GM18873 (cell line): Measurements from ENCODE around the gene SUSD3.
"Not testable (repeated sequence)": the region's sequence is repeated elsewhere in the genome, so short reads cannot be mapped to it uniquely, and the experiment has no call there.

Source experiments
- ATAC-seq: cut with Tn5 transposase; IDR thresholded peaks from one replicate; pipeline ENCODE4 v1.9.1; 2021; ENCODE audit warnings: mild to moderate bottlenecking, moderate library complexity, moderate number of reproducible peaks; ENCODE audit not compliant: unreplicated experiment, low FRiP score

Gene SUSD3

DNA sequence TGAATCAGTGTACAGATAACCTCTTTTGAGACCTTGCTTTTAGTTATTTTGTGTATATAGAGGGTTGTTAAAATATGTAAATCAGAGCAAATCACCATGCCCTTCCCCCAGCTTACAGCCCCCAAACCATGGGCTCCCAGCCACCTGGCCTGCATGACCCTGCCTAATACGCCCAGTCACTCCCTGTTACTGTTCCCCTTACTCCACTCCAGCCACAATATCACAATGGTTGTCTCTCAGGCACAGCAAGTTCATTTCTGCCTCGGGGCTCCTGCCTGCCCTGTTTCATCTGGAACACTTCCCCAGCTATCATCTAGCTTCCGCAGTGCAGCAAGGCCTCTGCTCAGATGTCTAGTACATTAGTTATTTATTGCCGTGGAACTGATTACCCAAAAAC is 32.6 kb downstream of the SUSD3 start:
- ATAC-seq: no peak

DNA sequence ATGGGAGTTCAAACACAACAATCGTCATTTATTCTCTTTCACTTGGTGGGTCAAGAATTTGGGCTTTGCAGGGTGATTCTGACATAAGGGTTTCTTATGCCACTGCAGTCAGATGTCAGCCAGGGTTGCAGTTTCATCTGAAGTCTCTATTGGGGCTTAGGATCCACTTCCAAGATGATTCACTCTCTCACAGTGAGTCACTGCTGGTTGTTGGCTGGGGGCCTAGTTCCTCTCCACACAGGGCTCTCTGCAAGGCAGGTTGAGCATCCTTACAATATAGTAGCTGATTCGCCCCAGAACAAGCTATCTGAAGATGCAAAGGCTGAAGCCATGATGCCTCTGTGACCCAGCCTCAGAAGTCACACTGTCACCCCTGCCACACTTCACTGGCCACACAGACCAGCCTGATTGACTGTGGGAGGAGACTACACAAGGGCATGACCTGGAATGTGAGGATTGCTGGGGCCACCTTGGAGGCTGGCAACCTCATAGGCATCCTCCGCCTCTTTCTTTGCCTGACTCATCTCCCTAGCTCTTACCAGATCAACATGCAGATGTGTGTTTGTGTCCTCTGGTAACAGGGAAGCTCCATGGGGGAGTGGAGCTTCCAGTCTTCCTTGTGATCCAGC is 33.1 kb downstream of the SUSD3 start:
- ATAC-seq: no peak

DNA sequence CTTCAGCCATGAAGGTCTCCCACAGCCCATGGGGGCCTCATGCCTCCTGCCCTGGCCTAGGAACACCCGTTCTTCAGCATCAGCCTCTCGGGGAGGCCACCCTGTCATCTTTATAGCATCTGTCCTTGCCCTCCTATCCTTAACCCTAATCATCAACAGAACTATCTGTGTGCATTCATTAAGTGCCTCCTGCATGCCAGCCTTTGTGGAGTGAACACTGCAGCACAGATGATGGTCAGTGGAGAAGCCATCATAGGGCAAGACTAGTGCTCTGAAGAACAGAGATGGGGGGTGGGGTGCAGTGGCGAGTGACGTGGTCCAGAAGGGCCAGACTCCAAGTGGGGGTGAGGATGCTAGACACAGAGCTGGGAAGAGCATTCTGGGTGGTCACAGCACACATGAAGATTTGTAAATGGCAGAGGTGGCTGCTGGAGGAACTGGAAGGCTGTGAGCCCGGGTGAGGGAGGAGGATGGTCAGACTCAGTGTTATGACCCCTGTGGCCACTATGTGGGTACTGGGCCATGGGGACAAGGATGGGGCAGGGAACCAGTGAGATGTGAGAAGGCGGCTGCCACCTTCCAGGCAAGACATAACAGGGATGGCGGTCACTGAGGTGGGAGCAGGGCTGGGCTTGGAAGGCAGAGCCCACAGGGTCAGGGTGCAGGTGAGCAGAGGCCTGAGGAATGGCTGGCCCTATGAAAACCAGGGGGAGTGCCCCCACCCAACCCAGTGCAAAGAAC is 33.9 kb downstream of the SUSD3 start:
- no peak for ATAC-seq

DNA sequence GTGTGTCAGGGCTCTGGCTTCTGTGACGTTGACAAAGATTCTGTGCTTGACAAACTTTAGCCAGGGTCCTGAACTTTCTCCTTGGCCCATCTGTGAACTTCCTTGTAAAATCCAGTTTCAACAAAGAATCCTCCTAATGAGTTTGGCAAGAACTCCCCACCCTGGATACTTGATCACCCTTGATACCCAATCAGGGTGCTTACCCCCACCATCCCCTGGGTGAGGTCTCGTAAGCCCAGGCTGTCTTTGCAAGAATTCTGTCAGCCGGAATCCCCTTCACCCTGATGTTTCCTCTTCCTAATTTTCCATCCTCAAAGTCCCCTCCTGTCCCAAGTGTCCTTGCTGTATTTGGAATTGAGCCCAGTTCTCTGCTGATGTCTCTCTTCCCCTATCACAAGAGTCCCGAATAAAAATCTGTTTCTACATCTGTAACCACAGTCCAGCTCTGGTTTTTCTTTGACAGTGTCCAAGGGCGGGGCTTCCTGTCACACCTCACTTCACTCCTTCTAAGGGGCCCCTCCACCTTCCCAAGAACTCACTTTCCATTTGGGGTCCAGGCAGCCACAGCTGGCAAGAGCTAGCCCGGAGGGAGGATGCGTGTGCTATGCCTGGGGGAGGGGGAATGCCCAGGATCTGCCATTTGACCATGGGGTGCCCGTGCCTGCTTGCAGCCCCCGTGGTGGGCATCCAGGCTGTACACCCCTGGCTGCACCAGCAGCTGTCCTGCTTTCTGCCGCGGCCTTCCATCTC is 34.8 kb downstream of the SUSD3 start:
- ATAC-seq: no peak

DNA sequence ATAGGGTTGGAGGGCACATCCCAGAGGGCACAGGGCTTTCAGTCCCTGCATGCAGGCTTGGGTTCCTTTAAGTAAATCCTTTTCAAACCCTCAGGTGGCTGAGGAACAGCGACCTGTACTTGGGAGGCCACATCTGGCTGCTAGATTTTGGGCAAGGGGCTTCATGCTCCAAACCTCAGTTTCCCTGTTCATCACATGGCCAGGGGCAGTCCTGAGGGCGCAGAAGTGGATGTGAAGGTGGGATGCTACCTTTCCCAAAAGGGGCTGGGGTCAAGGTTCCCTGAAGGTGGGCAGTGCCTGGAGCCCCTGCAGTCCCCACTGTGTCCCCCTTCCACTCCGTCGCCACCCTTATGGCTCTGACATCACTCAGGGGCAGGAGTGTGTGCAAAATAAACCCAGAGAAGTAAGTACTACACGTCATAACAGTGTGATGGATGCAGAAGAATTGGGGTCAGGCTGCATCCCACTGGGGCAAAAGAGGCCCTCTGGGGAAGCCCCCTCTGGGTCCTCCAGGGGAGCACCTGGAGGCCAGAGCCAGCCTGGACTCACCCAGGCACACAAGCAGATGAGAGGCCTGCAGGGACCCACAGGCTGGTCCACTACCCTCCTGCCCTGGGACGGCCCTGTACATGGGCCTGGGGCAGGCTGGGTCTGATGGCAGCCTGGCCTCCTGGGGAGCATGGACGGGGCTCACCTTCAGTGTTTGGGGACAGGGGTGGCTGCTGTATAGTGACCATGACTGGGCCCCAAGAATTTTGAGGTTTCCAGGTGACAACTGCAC is 35.6 kb downstream of the SUSD3 start:
- ATAC-seq: no peak

DNA sequence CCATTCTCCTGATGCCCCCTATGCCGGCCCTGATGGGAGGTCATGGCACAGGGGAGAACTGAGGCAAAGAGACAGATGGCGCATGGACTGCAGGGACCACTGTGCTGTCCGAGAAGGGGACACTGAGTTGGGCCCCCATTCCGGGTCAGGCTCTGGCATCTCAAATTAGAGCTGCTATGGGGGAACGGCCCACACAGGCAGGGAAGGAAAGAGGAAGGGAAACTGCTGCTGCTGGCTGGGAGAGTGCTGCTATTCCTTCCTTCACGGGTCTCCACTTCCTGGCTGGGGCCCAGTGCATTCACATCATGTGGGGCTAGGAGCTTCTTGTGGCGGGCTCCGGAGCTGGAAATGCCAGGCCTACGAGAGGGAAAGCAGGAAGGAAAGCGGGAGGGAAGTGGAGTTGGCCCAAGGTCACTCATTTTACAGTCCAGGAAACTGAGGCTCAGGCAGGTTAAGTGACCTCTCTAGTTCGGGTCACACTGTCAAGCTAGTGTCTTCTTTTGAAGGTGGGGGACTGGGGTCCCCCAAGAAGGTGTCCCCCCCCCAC is 36.2 kb downstream of the SUSD3 start:
- no peak for ATAC-seq

DNA sequence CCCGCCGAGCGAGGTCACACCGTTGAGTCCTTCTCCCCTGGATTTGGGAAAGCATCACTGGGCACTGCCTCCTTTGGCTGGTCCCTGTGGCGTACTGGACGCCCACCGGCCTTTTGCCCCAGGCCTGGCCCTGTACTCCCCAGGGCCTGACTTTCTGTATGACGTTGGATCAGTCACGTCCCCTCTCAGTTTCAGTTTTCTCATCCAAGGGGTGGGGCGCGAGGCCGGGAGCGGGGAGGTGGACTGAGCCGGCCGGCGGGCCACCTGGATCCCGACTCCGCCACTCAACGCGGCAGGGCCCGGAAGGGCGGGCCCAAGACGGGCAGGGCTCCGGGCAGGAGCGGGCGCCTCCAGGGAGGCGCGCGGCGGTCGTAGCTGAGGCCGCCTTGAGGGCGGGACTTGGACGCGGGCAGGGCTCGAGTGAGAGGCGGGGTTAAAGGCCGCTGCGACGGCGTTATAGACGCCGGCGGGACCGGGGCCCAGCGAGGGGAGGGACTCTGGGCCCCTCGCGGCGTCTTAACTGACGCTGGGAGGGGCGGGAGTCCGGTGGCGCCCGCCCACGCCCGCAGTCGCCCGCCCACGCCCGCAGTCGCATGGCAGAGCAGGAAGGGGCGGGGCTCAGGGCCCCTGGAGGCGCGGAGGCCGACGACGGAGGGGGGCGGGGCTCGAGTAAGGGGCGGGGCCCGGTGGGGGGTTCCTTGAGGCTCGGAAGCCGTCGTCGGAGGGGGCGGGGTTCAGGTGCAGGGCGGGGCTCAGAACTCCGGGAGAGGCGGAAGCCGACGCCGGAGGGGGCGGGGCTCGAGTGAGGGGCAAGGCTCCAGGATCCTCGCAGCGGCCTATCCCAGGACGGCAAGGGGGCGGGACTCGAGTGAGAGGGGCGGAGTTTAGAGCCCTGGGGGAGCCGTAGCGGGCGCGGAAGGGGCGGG is 37.0 kb downstream of the SUSD3 start:
- peak; percentile 43 for ATAC-seq

DNA sequence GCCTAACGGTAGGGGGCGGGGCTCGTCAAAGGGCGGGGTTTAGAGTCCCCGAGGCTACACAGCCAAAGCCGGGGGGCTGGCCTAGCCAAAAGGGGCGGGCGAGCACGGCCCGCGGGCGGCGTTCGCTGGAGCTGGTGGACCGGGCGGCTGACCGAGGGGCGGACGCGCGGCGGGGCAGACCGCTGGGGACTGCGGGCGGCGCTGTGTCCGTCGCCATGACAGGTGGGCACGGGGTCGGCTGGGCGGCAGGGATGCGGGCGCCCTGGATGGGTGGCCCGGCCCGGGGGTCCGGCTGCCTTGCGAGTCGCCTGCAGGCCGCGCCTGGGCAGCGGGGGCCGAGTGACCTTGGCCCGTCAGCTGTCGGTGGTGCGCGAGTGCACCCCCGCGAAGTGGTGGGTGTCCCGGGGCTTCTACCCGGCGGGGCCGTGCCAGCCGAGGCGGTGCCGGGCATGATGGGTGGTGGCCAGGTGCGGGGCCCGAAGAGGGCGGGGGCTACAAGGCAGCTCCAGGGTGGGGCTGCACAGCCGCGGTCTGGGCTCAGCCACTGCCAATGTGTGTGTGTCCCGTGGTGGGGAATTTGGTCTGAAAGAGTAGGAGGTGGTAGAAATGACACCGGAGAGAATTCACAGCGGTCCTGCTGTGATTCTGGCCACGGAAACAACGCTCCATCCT is 37.8 kb downstream of the SUSD3 start, which contains the start of gene CARD19:
TSS of gene CARD19 (plus strand) at position 87 of the 672 bp plus-strand sequence. CDS start at position 216, 129 bp downstream.
- peak; percentile 10 for ATAC-seq

DNA sequence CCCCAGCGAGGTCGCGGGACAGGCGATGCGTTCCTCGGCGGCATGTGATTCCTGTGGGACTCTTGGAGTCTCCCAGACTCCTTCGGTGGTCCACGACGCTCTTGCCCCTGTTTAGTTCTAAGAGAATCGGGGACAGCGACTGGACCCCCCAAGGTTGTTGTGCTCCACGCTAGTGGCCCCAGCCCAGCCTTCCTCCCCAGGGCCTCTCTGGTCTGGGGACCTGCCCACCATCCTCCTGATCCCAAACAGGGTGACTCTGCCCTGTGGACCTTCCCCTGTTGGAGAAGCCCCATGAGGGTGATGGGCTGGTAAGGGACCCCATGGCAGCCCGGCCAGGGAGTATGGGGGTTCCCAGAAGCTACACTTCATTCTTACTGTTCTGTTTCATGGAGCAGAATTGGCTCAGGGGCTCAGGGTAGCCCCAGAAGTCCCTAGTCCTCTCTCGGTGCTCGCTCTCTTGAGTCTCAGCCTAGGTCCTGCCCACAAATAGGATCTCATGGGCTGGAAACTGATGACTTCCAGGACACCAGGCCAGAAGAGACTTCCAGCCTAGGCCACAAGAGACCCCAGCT is 38.4 kb downstream of the SUSD3 start:
- ATAC-seq: no peak

DNA sequence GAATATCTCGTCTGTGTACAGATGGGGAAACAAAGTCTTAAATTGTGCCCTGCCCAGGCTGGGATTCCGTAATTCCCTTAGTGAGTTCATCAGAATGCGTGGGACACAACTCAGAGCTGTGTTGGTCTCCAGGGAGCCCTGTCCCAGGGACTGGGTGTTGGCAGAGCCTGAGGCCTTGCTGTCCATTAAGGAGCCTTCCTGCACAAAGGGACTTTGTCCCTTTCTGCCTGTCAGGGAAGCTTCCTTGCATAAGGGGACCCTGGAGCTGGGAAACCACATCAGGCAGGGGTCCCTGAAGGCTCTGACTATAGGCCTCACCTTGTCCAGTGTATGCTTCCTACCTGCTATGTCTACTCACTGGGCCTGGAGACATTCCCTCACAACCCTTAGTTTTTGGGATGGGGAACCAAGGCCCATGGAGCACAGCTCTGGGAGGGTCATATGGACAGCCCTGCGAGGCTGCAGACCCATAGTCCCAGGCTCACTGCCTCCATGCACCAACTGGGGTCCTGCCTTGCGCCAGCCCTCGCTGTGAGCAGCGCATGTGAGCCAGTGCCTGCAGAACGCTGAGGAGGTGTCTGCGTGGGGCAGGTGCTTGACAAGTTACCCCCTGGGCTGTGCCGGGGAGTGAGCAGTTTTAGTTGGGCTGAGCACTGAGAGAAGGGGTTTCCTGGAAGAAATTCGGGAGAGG is 39.2 kb downstream of the SUSD3 start:
- ATAC-seq: no peak

DNA sequence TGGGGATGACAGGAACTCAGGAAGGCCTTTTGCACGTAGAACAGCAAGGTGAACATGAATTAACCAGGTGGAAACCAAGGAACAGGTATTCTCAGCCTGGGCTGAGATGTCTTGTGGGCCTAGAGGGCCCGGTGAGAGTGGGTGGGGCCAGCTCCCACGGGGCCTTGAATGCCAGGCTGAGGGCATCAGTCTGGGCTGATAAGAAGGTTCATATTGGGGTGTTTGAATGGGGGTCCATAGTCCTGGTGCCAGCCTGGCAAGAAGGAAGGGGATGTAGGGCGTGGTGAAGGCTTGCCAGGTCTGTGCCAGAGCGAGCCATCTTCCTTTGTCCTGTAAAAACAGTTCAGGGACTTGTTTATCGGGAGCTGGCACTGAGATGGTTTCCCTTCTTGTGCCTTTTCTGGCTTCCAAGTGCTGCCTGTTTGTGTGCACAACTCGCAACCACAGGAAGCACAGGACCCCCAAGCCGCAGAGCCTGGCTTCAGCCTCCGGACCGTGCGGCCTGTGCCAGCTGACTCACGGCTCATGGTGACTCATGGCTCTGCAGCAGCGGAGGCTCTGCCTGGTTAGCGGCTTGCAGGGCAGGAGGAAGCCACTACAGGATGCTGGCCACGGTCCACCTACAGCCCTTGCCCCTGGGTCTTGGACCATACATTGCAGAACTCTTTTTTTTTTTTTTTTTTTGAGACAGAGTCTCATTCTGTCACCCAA is 39.9 kb downstream of the SUSD3 start:
- no peak for ATAC-seq

DNA sequence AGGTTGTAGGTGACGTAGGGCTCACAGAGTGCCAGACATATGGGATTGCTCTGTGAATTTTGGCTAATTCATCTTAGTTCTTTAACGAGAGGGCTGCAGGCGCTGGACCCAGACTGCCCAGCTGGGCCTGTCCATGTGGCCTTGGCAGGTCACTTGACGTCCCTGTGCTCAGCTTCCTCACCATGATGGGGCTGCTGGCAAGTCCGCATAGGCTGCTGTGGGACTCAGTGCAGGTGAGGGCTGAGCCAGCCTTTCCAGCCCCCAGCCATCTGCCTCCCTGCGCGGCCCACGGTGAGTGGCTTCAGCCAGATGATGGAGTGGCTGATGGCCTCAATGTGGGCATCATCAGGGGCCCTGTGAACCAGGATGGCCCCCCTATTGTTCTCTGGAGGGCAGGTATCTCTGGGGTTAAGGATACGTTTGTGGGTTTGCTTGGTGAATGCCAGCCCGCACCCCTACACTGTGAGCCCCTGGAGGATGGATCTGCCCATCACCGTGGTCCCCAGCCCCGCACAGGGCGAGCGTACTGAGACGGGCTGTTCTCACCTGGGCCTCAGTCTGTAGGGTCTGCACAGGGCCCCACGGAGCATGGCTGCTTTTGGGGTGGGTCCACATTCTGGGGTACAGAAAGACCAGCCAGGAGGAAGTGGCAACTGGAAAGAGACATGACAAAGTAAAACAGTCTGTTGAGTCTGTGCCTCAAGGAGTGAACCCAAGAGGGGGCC is 41.2 kb downstream of the SUSD3 start:
- no peak for ATAC-seq

DNA sequence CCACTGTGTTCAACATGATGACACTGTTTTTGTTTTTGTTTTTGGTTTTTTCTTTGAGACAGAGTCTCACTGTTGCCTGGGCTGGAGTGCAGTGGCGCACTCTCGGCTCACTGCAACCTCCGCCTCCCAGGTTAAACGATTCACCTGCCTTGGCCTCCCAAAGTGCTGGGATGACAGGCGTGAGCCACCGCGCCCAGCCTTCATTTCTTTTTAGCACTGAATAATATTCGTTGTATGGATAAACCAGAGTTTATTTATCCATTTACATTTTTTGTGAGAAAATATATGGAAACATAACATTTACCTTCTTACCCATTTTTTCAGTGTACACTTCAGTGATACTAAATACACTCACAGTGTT is 41.8 kb downstream of the SUSD3 start:
- ATAC-seq: no peak

DNA sequence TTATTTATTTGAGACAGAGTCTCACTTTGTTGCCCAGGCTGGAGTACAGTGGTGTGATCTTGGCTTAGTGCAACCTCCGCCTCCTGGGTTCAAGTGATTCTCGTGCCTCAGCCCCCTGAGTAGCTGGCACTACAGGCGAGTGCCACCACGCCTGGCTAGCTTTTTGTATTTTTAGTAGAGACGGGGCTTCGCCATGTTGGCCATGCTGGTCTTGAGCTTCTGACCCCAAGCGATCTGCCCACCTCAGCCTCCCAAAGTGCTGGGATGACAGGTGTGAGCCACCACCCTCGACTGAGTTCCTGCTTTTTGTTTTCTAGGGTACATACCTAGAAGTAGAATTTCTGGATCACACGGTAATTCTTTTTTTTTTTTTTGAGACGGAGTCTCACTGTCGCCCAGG is 42.6 kb downstream of the SUSD3 start:
- ATAC-seq: not testable (repeated sequence)

DNA sequence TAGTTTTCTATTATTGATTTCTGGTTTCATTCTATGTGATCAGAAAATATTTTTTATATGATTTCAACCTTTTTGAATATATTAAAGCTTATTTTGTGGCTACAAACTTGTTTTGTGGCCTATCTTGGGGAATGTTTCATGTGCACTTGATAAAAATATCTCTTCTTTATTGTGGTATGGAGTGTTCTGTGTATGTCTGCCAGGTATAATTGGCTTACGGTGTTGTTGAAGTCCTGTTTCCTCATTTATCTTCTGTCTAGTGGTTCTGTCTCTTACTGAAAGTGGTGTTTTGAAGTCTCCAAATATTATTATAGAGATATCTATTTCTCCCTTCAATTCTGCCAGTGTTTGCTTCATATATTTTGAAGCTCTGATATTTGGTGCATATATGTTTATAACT is 47.1 kb downstream of the SUSD3 start:
- ATAC-seq: no peak

DNA sequence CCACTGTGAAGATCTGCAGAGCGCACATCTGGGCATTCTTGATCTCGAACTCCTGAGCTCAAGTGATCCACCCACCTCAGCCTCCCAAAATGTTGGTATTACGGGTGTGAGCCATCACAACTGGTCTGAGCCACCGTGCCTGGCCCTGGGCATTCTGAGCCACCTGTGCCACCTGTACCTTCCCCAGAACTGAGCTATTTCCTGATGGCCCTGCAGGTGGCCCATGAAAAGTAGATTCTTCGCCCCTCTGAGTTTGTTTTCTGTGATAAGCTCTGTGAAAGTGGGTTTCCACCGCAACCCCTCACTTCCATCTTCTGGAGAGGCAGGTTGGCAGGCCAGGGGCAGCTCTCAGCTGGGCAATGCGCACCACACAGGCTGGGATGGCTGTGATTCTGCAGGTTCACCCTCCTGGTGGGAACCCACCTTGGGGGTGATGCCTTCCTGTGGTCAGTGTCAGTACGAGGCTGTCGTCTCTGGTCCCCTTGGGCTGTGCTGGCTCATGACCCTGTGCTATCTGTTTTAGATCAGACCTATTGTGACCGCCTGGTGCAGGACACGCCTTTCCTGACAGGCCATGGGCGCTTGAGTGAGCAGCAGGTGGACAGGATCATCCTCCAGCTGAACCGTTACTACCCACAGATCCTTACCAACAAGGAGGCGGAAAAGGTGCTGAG is 48.8 kb downstream of the SUSD3 start:
- no peak for ATAC-seq
